Adipose tissue (tissue), 3 donors: ENCODE data around the gene LRRC56. TPM values are rescaled to one million over a fixed set of nuclear protein-coding genes. Genes with fewer than 3 reads are reported as not detected.

Experiments
- H3K27ac ChIP-seq: one replicate; pipeline ENCODE4 v1.5.1; 2013; ENCODE audit warnings: low read depth, low read length
- WGBS, 3 donors: extraction: QIAGEN DNeasy Blood & Tissue Kit; methylation state at CpG; one replicate each; pipeline ENCODE4 v1.1.7; 2013; 5-methylcytosine and 5-hydroxymethylcytosine counted together
- polyA plus RNA-seq, 3 donors: library from polyadenylated mRNA; stranded (reverse); fragments of 200-250 nt; gene quantifications; one replicate each; pipeline ENCODE4 v1.2.3, GENCODE V29; 2013
- donor health status: healthy with polysubstance abuse.
- donor health status: Bipolar disorder and iron deficiency.
- donor health status: healthy.

Gene LRRC56
- polyA plus RNA-seq, 3 donors = 0.86 to 1.5 (median 1.4) TPM

- H3K27ac ChIP-seq = no peak overlapping the region
- 75 to 86% (median 84%) methylated on average over 26 to 27 of the region's 27 CpGs for WGBS, 3 donors
Measured at GRCh38 chr11:553083-553987, 16.0 kb downstream of the LRRC56 start.

- no peak overlapping the region for H3K27ac ChIP-seq
- 35 to 65% (median 63%) methylated on average over 9 to 11 of the region's 11 CpGs for WGBS, 3 donors
Measured at GRCh38 chr11:553988-554340, 16.6 kb downstream of the LRRC56 start.

GRCh38 chr11:554428-555226 is 17.3 kb downstream of the LRRC56 start:
- no peak overlapping the region for H3K27ac ChIP-seq
- 11 to 13% (median 11%) methylated on average over 42 to 51 of the region's 60 CpGs for WGBS, 3 donors

GRCh38 chr11:555227-555779 is 18.0 kb downstream of the LRRC56 start:
- no peak overlapping the region for H3K27ac ChIP-seq

GRCh38 chr11:555780-556661 is 18.7 kb downstream of the LRRC56 start:
- WGBS, 3 donors = 5 to 23% (median 7%) methylated on average over 85 to 104 of the region's 104 CpGs
- H3K27ac ChIP-seq = no peak overlapping the region

More at GRCh38 chr11:555227-555779, 18.0 kb downstream of the LRRC56 start:
- WGBS, 3 donors = 1 to 3% (median 2%) methylated on average over 23 to 57 of the region's 57 CpGs

- H3K27ac ChIP-seq = no peak overlapping the region
- WGBS, 3 donors = 69 to 88% (median 74%) methylated on average over 21 to 22 of the region's 22 CpGs
Measured at GRCh38 chr11:556662-557256, 19.4 kb downstream of the LRRC56 start.

- 79 to 89% (median 81%) methylated on average over 21 to 24 of the region's 24 CpGs for WGBS, 3 donors
- H3K27ac ChIP-seq = no peak overlapping the region
Measured at GRCh38 chr11:557328-558132, 20.2 kb downstream of the LRRC56 start.

GRCh38 chr11:558503-558902 is 21.2 kb downstream of the LRRC56 start:
- WGBS, 3 donors = 89 to 92% (median 90%) methylated on average over 17 to 20 of the region's 20 CpGs

GRCh38 chr11:559020-559620 is 21.8 kb downstream of the LRRC56 start:
- no peak overlapping the region for H3K27ac ChIP-seq
- 77 to 86% (median 81%) methylated on average over 15 of the region's 15 CpGs for WGBS, 3 donors

More at GRCh38 chr11:558503-558902, 21.2 kb downstream of the LRRC56 start:
- no peak overlapping the region for H3K27ac ChIP-seq

GRCh38 chr11:559712-560304 is 22.5 kb downstream of the LRRC56 start:
- no peak overlapping the region for H3K27ac ChIP-seq
- WGBS, 3 donors = 48 to 73% (median 73%) methylated on average over 18 of the region's 18 CpGs

- 1 to 2% (median 1%) methylated on average over 51 to 95 of the region's 95 CpGs for WGBS, 3 donors
- no peak within 1 kb of the TSS for H3K27ac ChIP-seq
Measured at GRCh38 chr11:560305-561147, 23.2 kb downstream of the LRRC56 start, which contains the start of the genes LMNTD2 and RASSF7. LMNTD2 (minus strand) TSS chr11:560738; CDS start chr11:560716, 22 bp downstream. RASSF7 (plus strand) TSS chr11:560970; CDS start chr11:561769, 799 bp downstream.

GRCh38 chr11:561148-562003 is 24.0 kb downstream of the LRRC56 start:
- WGBS, 3 donors = 5 to 9% (median 9%) methylated on average over 56 to 67 of the region's 67 CpGs

GRCh38 chr11:562046-562645 is 24.8 kb downstream of the LRRC56 start:
- 87 to 94% (median 90%) methylated on average over 29 of the region's 29 CpGs for WGBS, 3 donors
- no peak overlapping the region for H3K27ac ChIP-seq

More at GRCh38 chr11:561148-562003, 24.0 kb downstream of the LRRC56 start:
- no peak overlapping the region for H3K27ac ChIP-seq
